GM18505 (cell line): ENCODE results near the gene KIAA2012.

Experiments
- ATAC-seq: cut with Tn5 transposase; IDR thresholded peaks from one replicate; pipeline ENCODE4 v1.9.1; 2021; ENCODE audit not compliant: unreplicated experiment
- POLR2A ChIP-seq: IDR thresholded peaks from 4 replicates; pipeline ENCODE4 v1.6.1; 2011; ENCODE audit warnings: borderline replicate concordance; ENCODE audit not compliant: insufficient read depth, insufficient read length; ENCODE audit errors: extremely low read depth

Gene KIAA2012

GRCh38 chr2:202056611-202057010, 16.4 kb upstream of the KIAA2012 start:
- ATAC-seq, result no peak
- no peak for TF ChIP-seq POLR2A

GRCh38 chr2:202060218-202060617, 12.8 kb upstream of the KIAA2012 start:
- no peak for TF ChIP-seq POLR2A
- ATAC-seq, result no peak

GRCh38 chr2:202061695-202062094, 11.4 kb upstream of the KIAA2012 start:
- TF ChIP-seq POLR2A, result no peak
- ATAC-seq, result no peak

GRCh38 chr2:202064171-202064880, 8.7 kb upstream of the KIAA2012 start:
- no peak for ATAC-seq
- TF ChIP-seq POLR2A, result no peak

- ATAC-seq, result no peak
- no peak for TF ChIP-seq POLR2A
Measured at GRCh38 chr2:202064881-202065230, 8.2 kb upstream of the KIAA2012 start.

GRCh38 chr2:202065876-202066275, 7.2 kb upstream of the KIAA2012 start:
- TF ChIP-seq POLR2A, result no peak
- ATAC-seq, result no peak

GRCh38 chr2:202066875-202067274, 6.2 kb upstream of the KIAA2012 start:
- no peak for TF ChIP-seq POLR2A
- ATAC-seq, result no peak

- ATAC-seq, result no peak
Measured at GRCh38 chr2:202067589-202067988, 5.5 kb upstream of the KIAA2012 start.

GRCh38 chr2:202069170-202070067, 3.6 kb upstream of the KIAA2012 start:
- TF ChIP-seq POLR2A, result no peak
- ATAC-seq, result no peak

More at GRCh38 chr2:202067589-202067988, 5.5 kb upstream of the KIAA2012 start:
- no peak for TF ChIP-seq POLR2A

GRCh38 chr2:202071107-202071506, 1.9 kb upstream of the KIAA2012 start:
- TF ChIP-seq POLR2A, result no peak
- no peak for ATAC-seq

- no peak for ATAC-seq
- no peak for TF ChIP-seq POLR2A
Measured at GRCh38 chr2:202072226-202072625, 829 bp upstream of the KIAA2012 start.

- no peak for TF ChIP-seq POLR2A
- no peak for ATAC-seq
Measured at GRCh38 chr2:202074324-202074723, 1.3 kb downstream of the KIAA2012 start.

GRCh38 chr2:202079310-202079709, 6.3 kb downstream of the KIAA2012 start:
- no peak for ATAC-seq
- TF ChIP-seq POLR2A, result no peak

- ATAC-seq, result no peak
- no peak for TF ChIP-seq POLR2A
Measured at GRCh38 chr2:202084265-202084664, 11.2 kb downstream of the KIAA2012 start.
